ENCODE data around the gene FHL3.

Gene FHL3, protein sequence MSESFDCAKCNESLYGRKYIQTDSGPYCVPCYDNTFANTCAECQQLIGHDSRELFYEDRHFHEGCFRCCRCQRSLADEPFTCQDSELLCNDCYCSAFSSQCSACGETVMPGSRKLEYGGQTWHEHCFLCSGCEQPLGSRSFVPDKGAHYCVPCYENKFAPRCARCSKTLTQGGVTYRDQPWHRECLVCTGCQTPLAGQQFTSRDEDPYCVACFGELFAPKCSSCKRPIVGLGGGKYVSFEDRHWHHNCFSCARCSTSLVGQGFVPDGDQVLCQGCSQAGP
- 1.2 to 4.0 (median 2.1) reads per million in 4 donors for total RNA-seq

DNA sequence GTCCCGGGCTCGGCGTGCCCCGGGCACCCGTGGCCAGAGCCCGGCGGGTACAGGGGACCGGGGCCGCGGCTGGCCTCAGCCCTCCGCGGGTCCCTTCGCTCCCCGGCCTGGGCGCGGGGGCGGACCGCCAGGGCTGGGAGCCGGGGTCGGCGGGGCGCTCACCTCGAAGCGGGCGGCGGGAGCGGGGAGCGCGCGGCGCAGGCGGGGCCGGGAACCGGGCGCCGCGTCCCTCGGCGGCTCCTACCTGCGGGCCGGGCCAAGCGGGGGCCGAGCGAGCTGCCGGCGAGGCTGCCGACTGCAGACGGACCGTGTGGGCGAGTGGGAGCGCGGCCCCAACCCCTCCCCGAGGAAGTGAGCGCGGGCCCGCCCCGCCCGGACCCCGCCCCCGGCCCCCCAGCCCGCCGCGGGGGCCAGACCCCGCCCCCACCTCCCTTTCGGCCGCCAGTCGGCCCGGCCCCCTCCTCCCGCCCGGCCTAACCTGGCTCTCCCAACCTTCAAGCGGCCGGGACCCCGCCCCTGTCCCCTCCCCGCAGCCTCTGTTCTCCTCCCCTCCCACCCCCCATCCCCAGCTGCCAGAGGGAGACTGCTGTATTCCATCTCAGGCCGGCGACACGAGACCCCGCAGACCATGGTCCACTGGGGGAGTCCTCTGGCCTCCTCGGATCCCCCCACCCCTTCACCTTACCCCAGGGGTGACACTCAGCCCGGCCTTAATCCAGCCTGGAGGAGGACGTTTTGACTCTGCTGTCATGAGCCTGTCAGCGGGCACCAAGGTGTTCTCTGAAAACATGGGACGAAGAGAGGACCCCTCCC lies at the start of gene FHL3:
TSS of gene FHL3 (minus strand) at position 320 of the 813 bp plus-strand sequence. CDS start 6,102 bp downstream, outside the sequence.
- DNase-seq = peak in 4 of 5 donors; percentile 22 to 51 (median 32)

DNA sequence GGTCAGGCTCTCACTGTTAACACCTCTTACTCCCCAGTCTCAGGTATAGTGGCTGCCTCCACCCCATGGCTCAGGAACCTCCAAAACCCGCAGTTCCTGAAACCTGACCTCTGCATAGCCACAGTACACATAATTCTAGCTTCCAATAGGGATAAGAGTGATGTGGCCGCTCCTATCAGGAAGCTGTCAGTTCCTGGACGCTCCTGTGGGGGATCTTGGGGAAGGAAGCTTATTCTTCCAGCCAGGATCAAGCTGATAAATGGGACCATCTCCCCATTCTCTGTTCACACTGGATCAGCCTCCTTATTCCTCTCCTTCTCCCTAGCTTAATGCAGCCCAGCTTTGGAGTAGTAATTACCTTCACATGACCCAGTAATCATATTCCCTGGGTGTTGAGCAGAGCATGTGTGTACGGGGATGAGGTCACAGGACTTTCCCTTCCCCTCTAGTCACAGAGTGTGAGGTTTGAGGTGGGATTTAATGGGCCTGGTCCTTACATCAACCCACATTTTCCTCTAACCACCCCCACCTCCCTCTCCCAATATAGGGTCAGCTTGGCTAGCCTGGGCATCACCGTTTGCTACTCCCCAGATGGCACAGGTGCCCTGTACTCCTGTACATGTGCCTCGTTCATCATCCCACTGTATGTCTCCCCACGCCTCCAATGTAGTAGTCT lies 48.2 kb upstream of the FHL3 start:
- DNase-seq = no peak

DNA sequence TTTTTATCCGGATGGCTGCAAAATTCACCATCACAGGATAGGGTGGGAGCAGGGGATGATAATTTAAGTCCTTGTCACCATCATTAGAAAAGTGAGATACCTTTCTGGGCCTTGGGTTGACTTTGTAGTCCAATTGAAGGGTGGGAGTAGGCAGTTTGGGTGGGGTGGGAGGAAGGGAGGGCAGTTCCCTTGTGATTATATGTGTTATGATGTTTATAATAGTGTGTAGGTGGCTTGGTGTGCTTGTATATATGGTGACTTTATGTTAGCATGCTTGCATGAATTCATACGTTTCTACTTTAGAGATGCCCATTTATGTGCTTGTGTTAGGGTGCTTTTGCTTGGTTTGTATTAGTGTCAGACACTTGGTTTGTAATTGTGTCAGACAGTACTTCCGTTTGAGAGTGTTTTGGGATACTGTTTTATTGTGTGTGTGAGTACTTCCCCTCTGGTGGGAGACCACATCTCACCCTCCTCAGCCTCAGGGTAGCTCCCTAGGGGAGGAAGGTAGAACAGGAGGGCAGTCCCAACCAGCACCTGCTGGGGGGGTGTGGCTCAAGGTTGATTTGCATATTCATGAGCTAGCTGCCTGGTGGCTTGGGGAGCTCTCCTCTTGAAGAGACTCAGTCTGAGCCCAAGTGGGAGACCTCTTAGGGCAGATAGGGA lies 47.6 kb upstream of the FHL3 start:
- no peak for DNase-seq

DNA sequence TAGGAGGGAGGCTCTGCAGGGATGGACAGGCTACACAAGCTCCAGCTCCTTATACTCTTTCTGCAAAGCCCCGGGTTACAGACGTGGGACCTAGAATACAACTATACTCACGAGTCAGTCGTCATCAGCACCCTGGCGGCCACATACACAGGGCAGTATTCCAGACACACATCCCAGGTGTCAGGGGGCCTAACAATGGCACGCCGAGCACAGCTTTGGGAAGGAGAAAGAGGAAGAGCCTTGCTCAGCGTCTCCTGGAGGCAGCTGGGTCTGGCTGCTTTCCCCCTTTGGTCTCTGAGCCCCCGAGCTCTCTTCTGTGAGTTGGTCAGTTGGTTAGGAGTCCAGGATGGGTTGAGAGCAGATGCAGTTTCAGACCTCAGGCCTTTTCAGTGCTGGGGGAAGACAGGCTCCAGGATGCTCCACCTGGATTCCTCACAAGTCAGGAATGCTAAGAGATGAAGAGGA lies 45.8 kb upstream of the FHL3 start:
- DNase-seq = no peak

DNA sequence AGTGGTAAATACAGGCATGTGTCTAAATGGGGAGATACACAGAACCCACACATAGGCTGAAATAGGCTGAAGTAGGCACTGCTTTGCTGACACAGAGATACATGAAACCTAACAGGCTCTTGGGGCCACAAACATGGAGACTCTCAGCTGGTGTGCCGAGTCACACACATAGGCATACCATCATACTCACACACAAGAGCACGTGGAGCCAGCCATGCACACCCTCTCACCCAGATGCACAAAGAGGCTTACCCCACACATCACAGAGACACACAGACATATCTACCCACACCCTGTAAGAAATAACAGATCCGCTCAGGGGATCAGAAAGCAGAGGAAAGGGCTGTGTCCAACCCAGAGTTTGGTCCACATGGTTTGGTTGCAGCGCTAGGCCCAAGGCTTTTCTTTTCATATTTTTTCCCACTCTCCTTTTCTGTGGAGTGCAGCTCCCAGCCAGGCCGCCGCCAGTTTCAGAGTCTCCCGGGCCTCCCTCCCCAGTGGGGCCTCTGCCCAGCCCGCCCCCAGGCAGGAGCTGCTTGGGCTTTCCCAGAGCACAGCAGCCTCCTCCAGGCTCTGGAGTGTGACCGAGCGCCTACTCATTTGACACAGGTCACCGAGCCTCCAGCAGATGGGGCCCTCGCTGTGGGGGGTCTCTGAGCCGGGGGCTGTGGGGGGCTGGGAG lies 45.2 kb upstream of the FHL3 start:
- no peak for DNase-seq

DNA sequence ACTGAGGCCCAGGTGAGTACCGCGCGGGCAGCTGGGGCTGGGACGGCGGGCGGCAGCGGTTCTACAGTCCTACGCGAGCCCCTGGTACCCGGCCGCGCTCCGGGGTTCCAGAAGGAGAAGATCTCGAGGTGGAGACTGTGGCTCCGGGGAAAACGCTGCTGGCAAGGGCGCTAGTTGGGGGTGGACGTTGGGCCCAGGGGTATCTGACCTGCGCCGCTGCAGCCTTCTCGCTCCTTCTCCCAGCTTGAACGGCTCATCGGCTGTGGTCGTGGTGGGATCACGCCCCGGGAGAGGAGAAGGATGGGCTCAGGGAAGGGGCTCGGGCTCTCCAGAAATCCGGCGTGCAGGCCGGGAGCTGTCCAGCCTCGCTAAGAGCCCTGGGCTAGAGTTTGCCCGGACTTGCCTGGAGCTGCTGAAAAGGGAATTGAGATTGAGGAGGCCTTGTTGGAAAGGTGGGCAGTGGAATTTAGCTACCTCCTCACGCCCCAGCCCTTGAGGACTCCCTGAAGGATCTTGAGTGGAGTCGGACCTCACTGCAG lies 42.4 kb upstream of the FHL3 start:
- no peak for DNase-seq

DNA sequence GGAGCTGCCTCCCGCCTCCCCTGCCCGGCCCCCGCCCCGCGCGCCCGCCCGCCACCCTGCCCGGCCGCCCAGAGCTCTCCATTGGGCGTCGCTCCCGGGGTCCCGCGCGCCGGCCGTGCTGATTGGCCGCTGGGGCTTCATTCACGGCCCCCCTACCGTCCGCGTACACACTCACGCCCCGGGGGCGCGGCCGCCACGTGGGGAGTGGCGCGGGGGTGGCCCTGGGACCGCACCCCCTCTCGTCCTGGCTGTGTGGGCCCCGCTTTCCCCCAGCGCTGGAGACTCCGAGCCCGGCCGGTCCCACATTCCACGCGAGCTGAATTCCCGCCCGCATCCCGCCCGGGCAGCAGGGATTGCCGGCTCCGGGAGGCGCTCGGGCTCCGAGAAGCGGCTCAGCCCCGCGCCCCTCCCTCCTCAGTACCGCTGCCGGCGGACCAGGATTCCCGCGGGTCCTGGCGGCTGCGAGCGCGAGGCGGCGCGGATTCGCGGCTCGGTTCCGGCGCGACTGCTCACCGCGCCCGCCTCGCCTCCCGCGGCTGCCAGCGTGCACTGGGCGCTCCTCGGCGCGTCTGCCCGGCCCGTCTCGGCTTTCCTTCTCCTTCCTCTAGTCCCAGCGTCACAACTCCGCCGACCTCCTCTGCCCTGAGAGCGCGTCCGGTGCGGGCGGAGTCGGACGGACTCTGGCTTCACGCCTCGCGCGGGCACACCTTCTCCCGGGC lies 41.7 kb upstream of the FHL3 start:
- peak; percentile 54 to 73 (median 58) for DNase-seq

DNA sequence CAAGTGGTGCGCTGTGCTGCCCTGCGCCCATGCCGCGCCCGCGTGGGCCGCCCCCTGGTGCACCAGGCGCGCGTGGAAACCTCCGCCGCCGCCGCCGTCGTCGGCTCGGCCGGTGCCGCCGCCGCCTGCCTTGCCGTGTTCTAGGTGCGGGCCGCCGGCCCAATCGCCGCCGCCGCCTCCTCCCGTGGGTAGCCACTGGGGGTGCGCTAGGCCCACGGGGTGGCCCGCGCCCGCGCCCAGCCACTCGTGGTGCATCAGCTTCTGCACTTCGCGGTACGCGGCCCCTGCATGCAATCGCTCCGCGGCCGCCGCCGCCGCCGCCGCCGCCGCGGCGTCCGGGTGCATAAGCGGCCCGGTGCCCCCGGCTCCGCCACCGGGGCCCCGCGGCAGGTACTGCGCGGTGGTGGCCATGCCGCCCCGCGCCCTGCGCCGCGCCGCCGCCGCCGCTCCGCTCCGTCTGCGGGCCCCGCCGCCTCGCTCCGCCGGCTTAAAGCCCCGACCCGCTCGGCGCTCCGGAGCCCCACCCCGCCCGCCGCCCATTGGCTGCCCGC lies 41.1 kb upstream of the FHL3 start, which contains the start of gene POU3F1:
TSS of gene POU3F1 (minus strand) at position 461 of the 551 bp plus-strand sequence. CDS start at position 411, 50 bp downstream.
- DNase-seq = peak in 1 of 5 donors; percentile 25

DNA sequence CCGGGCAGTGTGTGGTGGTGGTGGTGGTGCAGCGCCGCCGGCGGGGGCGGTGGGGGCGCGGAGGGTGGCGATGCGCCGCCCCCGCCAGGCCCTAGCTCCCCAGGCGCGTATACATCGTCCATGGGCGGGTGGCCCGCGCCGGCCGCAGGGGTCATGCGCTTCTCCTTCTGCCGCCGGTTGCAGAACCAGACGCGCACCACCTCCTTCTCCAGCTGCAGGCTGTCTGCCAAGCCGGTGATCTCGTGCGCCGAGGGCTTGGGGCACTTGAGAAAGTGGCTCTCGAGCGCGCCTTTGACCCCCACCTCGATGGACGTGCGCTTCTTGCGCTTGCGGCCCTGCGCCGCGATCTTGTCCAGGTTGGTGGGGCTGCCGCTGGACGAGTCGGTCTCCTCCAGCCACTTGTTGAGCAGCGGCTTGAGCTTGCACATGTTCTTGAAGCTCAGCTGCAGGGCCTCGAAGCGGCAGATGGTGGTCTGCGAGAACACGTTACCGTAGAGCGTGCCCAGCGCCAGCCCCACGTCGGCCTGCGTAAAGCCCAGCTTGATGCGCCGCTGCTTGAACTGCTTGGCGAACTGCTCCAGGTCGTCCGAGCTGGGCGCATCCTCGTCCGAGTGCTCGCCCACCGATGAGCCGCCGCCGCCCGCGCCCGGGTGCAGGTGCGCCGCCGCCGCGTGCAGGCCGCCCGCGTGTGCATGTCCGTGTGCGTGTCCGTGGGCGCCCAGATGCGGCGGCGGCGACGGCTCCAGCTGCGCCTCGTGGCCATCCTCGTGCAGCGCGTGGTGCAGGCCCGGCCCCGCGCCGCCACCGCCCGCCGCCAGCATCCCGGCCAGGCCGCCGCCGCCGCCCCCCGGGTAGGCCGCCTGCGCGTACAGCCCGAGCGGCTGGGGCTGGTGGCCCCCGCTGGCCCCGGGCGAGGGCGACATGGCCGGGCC lies 40.4 kb upstream of the FHL3 start:
- DNase-seq = peak in 1 of 5 donors; percentile 10

DNA sequence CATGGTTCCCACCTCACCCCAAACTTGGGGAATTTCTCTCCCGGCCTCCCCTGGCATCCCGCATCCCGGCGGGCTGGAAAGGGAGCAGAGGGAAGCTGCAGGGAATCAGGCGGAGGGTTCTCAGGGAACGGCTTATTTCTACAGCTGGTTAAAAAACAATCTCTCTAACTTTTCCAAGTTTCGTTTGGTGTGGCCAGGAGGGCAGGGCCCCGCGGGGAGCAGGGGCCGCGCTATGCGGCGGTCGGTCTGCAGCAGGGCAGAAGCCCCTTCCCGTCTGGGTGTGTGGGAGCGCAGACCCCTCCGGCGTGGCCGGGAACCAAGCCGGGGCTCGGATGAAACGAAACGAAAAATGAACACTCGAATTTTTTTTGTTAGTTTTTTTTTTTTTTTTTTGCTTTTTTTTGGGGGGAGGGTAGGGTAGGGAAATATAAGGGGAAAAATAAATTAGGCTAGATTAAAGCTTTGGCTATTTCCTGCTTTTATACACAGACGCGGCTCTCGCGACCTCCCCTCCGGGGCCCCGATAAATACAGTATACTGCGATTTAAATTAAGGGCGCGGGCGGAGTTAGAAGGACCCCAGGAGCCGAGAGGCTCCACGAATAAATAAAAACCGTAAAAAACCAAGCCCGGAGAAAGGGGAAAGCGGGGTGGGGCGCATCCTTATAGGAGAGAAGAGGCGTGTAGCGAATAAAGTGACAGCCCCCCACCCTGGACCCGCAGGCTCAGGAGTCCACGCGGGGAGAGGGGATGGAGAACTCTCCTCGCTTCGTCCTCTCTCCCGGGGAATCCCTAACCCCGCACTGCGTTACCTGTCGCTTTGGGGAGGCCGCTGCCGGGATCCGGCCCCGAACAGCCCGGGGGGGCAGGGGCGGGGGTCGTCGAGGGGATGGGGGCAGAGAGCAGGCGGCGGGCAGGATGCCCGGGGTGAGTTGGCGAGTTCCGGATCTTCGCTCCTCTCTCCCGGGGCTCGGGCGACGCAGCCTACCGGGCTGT lies 39.2 kb upstream of the FHL3 start:
- no peak for DNase-seq

DNA sequence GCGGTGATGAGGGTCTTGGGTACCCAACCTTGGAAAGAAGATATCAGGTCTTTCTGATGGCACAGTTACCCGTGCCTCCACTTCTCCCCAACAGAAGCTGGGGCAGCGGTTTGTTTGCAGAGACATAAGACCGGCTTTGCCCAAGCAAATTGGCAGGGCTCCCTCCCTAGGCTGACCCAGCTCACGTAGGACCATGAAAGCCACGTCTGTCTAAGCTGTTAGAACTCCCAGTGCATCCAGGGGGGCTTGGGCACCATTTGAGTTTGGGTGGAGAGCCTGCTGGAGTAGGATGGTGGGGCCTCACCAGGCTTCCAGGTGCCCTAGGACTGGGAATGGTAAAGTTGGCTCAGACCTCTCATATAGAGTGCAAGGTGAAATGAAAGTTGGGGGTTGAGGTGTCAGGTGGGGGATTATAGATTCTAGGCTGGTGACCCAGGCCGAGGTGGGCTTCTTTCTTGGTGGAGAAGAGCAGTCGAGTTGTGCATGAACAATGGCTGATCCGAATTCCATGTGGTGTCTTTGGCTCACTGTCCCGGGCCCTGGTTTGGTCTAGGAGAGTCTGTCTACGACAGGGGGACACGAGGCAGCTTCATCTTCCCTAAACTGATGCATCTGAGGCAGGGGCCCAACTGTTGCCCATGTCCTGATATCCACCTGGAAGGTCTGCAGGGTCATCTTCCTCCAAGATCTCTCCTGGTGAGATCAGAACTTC lies 37.9 kb upstream of the FHL3 start:
- DNase-seq = no peak

DNA sequence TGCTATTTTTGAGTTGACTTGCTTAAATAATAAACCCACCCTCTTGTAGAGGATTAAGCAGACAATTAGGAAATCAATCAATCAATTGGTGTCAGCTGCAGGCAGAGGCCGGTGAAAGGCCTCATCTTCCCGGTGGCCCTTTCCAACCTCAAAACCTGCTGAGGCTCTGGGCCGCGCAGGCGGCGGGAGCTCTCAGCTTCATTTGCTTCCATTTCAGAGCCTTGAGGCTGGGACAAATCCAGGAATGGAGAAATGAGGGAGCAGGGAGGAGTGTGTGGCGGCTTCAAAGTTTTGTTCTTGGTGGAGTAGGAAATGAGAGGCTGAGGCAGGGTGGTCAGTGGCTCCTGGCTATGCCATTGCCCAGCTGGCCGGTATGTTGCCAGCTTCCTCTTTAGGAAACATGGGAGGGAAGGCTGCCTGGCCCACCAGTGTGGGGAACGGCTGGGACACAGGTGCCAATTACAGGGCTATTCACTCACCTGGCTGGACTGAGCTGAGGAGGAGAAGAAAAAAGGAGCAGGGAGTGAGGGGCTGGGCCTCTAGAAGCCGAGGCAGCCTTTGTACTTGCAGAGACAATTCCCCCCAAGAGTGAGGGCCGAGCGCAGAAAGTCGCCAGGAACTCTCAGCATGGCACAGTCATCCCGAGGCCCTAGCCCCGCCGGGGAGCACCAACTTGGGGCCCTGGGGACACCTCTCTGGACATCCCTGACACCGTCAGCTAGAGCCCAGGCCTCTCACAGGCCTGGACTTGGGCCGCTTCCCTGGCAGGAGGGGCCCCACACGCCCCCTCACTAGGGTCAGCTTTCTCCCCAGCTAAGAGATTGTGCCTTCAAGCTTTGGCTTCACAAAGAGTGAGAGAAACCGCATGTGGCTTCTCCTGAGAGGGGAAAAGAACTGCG lies 36.9 kb upstream of the FHL3 start:
- DNase-seq = no peak

DNA sequence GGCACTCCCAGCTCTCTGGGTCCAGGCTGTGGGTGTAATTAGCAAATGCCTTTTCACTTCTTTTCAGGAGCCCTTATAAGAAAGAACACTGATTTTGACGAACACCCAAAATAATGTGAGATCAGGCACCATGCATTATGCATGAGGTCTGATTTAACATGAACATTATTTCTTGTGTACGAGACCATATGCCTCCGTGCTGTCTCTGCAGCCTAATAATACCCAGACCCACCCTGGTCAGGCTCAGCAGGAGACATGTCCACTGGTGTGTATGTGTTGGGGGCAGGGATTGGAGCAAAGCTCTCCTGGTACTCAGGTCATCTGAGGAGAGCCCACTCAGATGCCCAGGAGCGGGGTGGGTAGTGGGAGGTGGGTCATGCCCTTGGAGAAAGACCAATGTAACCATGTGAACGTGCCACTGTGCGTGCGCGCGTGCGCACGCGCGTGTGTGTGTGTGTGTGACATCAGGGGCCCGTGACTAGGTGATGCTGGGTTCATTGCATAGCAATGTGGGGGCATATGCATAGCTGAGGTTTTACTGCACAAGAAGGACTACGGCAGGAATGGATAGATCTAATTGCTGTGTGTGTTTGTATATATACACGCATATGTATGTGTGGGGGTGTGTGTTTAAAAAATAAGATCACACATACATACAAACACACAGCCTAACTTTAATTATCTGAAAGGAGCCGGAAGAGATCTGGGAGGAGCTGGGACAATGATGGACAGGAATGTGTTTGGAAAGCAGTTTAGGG lies 34.2 kb upstream of the FHL3 start:
- no peak for DNase-seq

DNA sequence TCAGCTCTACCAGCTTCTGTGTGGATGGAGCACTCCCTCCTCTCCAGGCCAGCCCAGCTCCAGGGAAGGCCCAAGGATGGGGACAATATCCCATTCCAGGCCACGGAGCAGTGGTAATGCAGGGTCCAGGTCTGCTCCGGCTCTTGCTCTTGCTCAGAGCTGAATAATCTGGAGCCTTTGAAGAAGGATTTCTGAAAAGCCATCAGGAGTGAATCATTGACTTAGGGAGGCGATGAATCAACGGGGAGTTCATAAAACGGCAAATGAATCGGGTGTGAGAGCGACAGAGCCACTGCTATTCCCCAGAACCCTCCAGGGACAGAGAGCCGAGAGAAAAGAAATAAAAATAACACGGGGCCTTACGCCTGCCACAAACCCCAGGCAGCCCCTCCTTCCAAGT lies 33.5 kb upstream of the FHL3 start:
- DNase-seq = no peak

DNA sequence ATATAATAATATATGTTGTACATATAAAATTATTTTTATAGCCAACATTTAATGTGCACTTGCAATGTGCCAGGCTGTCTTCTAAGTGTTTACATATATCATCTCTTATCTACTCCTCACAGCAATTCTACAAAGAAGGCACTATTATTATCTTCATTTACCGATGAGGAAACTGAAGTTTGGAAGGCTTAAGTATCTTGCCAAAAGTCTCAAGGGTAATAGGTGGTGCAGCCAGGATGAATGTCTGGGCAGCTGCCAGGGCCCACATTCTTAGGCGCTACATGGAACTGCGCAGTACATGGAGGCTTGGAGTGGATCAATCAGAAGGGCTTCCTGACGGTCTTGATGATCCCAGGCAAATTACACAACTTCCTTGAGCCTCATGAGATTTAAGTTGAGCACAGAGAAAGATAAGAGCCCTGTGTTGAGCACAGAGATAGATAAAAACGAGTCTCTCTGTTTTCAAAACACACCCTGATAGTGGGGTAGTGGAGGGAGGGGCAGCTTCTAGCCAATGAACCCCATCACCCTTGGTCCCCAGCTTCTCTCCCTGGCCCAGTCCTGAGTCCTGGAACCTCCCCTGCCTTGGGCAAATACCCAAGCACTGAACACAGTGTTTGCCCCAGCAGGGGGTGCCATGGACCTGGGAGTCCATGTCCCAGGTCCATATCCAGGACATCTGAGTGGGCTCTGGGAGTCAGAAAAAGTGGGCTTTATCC lies 32.1 kb upstream of the FHL3 start:
- no peak for DNase-seq
